NCI-H526 (cell line): ENCODE measurements around the gene C19orf12.

Source experiments
- DNase-seq, 2 experiments: peaks; one replicate each; lab custom pipeline; 2025; lab: John Stamatoyannopoulos, UW

The C19orf12 gene

GRCh38 chr19:29697523-29698261, 17.4 kb downstream of the C19orf12 start:
- DNase-seq: no peak

GRCh38 chr19:29696565-29696846, 18.6 kb downstream of the C19orf12 start:
- DNase-seq: no peak

GRCh38 chr19:29695765-29696564, 19.1 kb downstream of the C19orf12 start:
- no peak for DNase-seq

GRCh38 chr19:29694669-29695627, 20.1 kb downstream of the C19orf12 start:
- DNase-seq: peak in 1 of 2 experiments; percentile 67

- no peak for DNase-seq
Observed at GRCh38 chr19:29694161-29694560, 20.9 kb downstream of the C19orf12 start.

GRCh38 chr19:29690842-29691241, 24.2 kb downstream of the C19orf12 start:
- peak; percentile 6 to 47 for DNase-seq

GRCh38 chr19:29687897-29688728, 26.9 kb downstream of the C19orf12 start:
- DNase-seq: no peak

GRCh38 chr19:29687244-29687896, 27.7 kb downstream of the C19orf12 start:
- DNase-seq: no peak

GRCh38 chr19:29686285-29686805, 28.7 kb downstream of the C19orf12 start:
- no peak for DNase-seq

GRCh38 chr19:29685326-29685725, 29.7 kb downstream of the C19orf12 start:
- DNase-seq: no peak

- no peak for DNase-seq
Observed at GRCh38 chr19:29683009-29683408, 32.1 kb downstream of the C19orf12 start.

- DNase-seq: no peak
Observed at GRCh38 chr19:29682236-29682895, 32.7 kb downstream of the C19orf12 start.

- no peak for DNase-seq
Observed at GRCh38 chr19:29681422-29682235, 33.4 kb downstream of the C19orf12 start.

GRCh38 chr19:29680937-29681336, 34.1 kb downstream of the C19orf12 start:
- DNase-seq: no peak

- DNase-seq: no peak
Observed at GRCh38 chr19:29680447-29680846, 34.6 kb downstream of the C19orf12 start.

- no peak for DNase-seq
Observed at GRCh38 chr19:29679598-29680210, 35.4 kb downstream of the C19orf12 start.

GRCh38 chr19:29678484-29679106, 36.5 kb downstream of the C19orf12 start:
- DNase-seq: no peak
